Measurements from ENCODE around the gene AGBL4.

GRCh38 chr1:49523764-49524163, 500.0 kb downstream of the AGBL4 start:
- no peak for TF ChIP-seq CTCF (IDR thresholded peaks at IDR 0.05 in 2 of 3, conservative IDR thresholded peaks at IDR 0.05 in 1 of 3; ENCODE audit: insufficient read depth in 2 of 3, low read depth in 1 of 3, low read length in 3 of 3)
- TF ChIP-seq HDAC6 (IDR thresholded peaks at IDR 0.05; ENCODE audit: low read depth, low read length): no peak
- no peak for TF ChIP-seq CEBPB (tag; IDR thresholded peaks at IDR 0.05)
- TF ChIP-seq SPI1 (IDR thresholded peaks at IDR 0.05; ENCODE audit: borderline replicate concordance, low read depth, low read length): no peak
